Erythroblast (primary cell): ENCODE results near the gene ZFYVE28.

Experiments
- GATA1 ChIP-seq: IDR thresholded peaks from 2 replicates; pipeline ENCODE4 v1.6.1; 2011; ENCODE audit warnings: low read depth, mild to moderate bottlenecking, control low read depth, low read length, moderate library complexity
- POLR2A ChIP-seq: IDR thresholded peaks from 2 replicates; pipeline ENCODE4 v1.6.1; 2011; ENCODE audit warnings: mild to moderate bottlenecking, low read length

- TF ChIP-seq POLR2A (no peak), GATA1 (no peak)
Observed at GRCh38 chr4:2220016-2220630, 198.3 kb downstream of the ZFYVE28 start.
